Measurements from ENCODE around the gene GALNT1.
A peak's percentile ranks its signal among the peaks of the same experiment; 100 is the strongest.

The GALNT1 gene

GRCh38 chr18:35682281-35682867 is 100.8 kb downstream of the GALNT1 start:
- no peak for DNase-seq

GRCh38 chr18:35683021-35683420 is 101.5 kb downstream of the GALNT1 start:
- DNase-seq = no peak

- no peak for DNase-seq
Observed at GRCh38 chr18:35688757-35689156, 107.2 kb downstream of the GALNT1 start.

DNA sequence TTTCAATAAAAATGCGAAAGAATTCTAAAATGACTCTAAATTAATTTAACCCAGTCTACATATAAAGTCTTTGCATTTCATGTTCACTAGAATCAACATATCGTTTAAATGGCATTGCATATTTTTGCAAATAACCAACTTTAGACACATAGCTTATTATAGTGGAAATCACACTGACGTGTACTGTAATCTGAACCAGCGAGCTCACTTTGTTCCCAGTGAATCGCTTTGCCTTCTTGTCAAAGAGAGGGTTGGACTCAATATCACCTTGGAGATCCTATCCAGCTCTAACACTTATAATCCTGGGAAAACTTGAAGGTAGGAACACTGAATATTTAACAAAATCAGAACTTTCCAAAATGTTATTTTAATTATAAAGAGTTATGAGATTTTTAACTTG is 108.2 kb downstream of the GALNT1 start:
- no peak for DNase-seq

DNA sequence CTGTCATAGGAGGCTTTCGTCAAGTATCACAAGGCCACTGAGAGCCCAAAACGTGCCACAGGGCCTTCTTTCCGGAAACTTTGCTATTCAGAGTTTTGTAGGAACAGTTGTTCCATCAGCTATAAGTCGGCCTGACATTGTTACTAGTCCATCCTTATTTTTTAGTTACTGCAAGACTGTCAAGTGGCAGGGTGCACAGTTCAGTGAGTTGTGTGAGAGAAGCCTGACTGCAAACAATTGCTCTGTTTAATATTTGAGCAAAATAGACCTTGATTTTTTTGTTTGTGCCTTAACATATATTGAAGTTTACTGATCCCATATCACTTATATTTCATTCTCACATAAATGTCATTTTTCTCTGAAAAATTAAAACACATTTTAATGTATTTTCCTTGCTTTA is 110.1 kb downstream of the GALNT1 start:
- no peak for DNase-seq

GRCh38 chr18:35692866-35693265 is 111.3 kb downstream of the GALNT1 start:
- DNase-seq = no peak

DNA sequence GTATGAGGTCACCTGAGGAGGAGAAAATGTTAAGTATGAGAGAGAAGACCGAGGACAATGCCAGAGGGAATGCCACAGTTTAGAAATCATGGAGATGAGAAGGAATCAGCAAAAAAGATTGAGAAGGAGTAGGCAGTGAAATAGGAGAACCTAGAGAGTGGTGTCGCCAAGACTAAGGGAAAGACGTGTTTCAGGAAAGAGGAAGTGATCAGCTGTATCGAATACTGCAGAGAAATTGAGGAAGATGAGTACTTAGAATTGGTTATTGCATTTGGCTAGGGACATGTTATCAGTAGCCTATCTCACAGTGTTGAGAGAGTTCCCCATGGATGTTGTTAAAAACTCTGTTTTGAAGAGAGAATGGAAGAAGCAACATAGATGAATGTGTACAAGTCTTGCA is 112.3 kb downstream of the GALNT1 start:
- DNase-seq = no peak

- DNase-seq = no peak
Observed at GRCh38 chr18:35694808-35695207, 113.3 kb downstream of the GALNT1 start.

GRCh38 chr18:35695384-35695783 is 113.8 kb downstream of the GALNT1 start:
- no peak for DNase-seq

DNA sequence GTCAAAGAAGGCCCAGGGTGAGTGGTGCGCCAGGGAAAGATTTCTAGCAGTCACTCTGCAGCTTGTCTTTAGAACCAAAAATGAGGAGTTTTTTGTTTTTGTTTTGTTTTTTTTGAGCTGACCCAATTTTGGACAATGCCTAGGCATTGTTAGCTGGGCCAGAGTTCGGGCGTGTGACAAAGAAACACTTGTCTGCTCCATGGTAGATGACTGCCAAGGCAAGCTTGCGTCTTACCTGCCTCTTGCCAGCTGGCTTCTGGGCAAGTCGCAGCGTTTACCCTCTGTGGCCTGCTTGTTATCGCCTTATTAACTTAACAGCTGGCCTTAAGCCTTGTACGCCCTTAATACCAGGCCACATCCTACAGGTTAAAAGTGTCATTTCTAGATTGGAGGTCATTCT is 114.3 kb downstream of the GALNT1 start:
- no peak for DNase-seq

DNA sequence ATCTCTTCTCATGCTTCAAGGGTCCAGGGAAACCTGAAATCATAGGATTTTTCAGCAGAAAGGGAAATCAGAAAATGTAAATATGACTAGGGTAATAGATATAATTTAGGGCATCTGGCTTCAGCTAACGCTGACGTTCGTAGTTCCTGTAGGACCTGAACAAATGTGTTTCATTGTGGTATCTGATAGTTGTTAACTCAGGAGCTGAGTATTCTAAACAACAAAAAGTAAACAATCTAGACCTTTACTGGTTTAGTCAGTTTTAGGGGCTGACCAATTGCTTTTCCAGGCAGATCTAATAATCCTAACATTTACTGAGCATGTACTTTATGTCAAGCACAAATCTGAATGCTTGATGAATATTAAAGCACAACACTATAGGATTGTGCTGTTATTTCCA is 114.8 kb downstream of the GALNT1 start:
- no peak for DNase-seq

DNA sequence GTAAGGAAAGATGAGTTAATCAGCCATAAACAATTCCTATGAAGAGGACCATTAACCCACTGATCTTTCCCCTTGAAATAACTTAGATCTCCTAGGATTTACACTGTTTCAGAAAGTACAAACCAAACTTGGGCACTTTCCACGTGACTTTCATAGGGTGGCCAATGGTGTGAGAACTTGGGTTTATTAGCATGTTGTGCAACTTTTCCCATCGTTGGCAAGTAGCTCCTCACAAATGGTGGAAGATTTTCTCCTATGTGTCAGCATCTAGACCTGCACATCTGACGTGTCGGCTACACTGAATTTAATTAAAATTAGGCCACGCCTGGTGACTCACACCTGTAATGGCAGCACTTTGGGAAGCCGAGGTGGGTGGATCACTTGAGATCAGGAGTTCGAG is 116.3 kb downstream of the GALNT1 start:
- DNase-seq = no peak

DNA sequence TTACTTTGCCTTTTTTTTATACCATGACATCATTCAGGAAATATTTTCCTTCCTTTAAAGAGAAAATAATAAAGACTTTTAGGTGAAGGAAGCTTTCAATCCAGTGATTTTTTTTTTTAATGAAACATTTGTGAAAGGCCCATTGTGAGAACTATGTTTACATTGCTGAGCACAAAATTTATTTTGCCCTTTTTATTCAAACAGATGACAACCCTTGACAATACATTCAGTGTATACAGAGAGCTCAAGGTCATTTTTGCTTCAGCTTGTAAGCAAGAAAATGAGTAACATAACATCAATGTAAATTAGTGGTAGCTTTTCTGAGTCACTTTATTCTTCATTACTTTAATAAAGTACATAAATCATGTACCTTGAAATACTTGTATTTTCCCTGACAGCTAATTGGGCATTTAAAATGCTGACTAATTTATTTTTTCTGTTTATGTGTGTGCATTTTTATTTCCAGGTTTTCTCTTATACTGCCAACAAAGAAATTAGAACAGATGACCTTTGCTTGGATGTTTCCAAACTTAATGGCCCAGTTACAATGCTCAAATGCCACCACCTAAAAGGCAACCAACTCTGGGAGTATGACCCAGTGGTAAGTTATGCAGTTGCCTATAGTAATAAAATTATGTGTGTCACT is 121.6 kb downstream of the GALNT1 start:
- peak; percentile 66 for DNase-seq

DNA sequence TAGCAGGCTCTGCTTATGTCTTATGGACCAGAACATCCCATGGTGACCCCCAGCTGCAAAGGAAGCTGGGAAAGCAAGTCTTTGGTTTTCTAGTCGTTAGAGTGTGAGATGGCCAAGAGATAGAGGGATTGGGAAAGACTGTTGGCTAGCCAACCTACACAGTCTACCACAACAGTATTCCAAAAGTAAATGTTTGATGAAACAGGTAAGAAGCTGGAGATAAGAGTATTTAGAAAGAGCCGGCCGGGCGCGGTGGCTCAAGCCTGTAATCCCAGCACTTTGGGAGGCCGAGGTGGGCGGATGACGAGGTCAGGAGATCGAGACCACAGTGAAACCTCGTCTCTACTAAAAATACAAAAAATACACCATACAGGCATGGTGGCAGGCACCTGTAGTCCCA is 124.4 kb downstream of the GALNT1 start:
- no peak for DNase-seq

DNA sequence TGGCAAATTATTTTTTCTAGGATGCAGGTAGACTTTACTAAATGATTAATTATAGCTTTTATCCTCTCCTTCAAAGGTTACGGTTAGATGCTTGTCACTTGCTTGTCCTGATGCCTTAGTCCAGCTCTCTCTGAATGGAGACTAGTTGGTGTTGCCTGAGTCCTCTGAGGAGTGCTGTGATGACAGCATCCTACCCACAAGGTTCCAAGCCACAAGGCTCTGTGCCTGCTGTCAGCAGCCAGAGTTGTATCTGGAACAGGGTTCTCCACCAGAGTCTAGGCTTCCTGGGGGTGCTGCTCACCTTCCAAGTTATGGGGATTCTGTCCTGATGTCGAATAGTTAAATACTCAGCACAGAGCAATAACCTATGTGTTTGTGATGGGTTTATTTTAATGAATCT is 125.7 kb downstream of the GALNT1 start:
- no peak for DNase-seq

DNA sequence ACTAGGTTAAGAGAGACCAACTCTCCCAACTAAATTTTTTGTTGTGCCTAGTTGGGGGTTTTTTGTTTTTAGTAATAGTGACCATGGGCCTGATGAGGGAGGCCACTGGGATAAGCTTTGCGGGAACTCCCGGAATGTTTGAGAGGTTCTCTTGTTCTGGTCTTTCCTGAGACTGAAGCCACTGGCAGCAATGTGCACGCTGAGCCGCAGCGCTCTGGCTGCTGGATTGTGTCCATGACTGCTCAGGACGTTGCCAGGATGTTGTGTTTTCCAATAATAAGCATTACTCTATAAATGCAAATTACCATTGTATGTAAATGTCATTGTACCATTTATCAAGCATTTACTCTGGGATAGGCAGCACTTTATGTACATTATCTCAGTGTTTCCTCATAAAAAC is 126.1 kb downstream of the GALNT1 start:
- no peak for DNase-seq

DNA sequence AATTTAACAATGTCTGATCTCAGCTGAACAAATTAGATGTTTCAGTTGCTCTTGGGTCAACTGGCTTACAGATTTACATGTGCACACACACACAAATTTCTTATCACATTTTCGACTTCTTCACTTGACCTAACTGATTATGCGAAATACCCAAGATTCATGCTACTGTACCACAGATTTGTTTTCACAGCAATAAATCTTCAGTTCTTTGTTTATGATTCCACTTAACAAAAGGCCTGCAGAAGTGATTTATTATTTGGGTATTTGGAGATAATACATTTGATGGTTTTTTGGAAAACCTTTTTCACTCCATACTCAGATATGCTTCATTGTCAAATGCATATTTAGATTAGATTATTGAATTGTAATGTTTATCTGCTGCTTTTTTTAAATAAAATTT is 129.0 kb downstream of the GALNT1 start:
- DNase-seq = no peak

- no peak for DNase-seq
Observed at GRCh38 chr18:35711227-35711626, 129.7 kb downstream of the GALNT1 start.

- DNase-seq = no peak
Observed at GRCh38 chr18:35713545-35713944, 132.0 kb downstream of the GALNT1 start.

DNA sequence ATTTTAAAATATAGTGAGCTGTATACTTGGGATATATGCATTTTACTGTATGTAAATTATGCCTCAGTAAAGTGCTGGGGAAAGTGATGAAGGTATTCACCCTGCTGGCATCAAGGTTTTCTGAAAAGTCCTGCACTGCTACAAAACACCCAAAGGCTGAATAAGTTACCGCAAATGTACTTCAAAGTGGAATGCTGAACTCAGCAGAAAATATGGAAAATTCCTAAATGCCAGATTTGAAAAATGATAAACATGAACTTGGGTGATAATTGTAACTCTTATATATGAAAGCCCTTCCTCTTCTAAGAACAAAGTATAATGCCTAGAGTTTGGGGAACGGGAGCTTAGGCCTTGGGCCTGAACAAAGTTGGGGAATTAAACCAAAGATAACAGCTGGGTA is 133.0 kb downstream of the GALNT1 start:
- no peak for DNase-seq

DNA sequence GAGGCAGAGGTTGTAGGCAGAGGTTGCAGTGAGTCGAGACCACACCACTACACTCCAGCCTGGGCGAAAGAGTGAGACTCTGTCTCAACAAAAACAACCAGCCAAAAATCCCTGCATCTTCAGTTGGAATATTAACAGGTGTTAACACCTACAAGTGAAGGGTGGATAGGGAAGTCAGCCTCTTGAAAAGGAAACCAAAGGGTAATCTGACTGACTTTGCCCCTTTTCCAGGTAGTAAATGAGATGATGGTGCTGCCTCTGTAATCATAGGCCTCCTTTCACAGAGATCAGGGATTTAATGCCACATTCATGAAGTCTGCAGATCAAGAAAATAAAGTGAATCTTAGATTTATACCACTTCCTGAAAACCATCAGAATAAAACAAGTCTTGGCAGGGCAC is 133.6 kb downstream of the GALNT1 start:
- DNase-seq = no peak

DNA sequence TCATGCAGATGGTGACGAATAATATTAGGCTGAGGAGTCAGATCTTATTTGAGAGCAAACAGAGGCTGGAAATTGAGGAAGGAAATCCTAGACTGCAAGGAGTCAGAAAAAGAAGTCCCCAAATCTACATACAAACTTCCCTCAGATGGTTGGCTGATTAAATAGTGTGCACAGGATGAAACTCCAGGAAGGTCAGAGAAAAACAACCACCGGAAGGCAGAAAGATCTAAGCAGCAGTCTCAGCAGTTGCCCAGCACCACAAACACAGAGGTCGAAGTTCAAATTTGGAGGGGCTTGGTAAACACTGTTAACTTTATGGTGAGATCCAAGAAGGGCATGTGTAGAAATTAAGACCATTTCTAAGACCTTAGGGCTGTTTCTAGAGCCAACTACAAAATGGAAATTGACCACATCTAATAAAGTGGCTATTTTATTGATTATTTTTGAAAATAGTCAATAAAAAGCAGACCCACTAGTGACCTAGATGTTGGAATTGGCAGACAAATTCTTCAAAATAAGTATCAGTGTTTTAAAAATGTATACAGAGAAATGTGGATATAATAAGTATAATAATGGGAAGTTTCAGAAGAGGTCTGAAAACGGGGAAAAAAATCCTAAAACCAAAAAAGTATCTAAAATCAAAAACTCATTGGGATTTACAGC is 134.8 kb downstream of the GALNT1 start:
- DNase-seq = no peak

DNA sequence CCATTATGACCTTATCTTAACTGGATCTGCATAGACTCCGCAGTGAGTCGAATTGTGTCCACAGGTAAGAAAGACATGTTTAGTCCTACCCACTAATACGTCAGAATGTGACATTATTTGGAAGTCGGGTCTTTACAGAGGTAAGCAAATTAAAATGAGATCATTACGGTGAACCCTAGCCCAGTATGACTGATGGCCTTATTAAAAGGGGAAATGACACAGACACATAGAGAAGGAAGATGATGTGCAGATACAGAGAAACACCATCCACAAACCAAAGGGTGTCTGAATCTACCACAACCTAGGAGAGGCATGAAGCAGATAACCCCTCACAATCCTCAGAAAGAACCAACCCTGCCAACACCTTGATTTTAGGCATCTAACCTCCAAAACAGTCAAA is 135.6 kb downstream of the GALNT1 start:
- no peak for DNase-seq

- DNase-seq = no peak
Observed at GRCh38 chr18:35721431-35722081, 140.0 kb downstream of the GALNT1 start.

Data from DMS153 (cell line).